Activated naive CD4-positive, alpha-beta T cell treated with anti-CD3 and anti-CD28 coated beads, Interleukin-2, amount 10 ng/mL, durations not matched to agents 7 days and 5 days (primary cell): ENCODE data around the gene GFOD1.
"Not testable (repeated sequence)": the region's sequence is repeated elsewhere in the genome, so short reads cannot be mapped to it uniquely, and the experiment has no call there.

Source experiments
- CTCF ChIA-PET: fragments of 350-600 bp; sonication (Branson Sonifier 250); formaldehyde crosslinking; loops from one replicate; lab custom pipeline; 2021; ENCODE audit warnings: antibody characterized with exemption; lab: Charles Lee
- DNase-seq: peaks from one replicate; pipeline ENCODE4 v3.0.0-alpha.2; 2020
- H3K27ac Mint-ChIP-seq: one replicate; pipeline ENCODE4 v1.8.0; 2021; ENCODE audit warnings: mild to moderate bottlenecking, moderate library complexity, mixed read lengths
- H3K27me3 Mint-ChIP-seq: one replicate; pipeline ENCODE4 v1.8.0; 2021; ENCODE audit warnings: mild to moderate bottlenecking, mixed read lengths
- H3K36me3 Mint-ChIP-seq: one replicate; pipeline ENCODE4 v1.8.0; 2021; ENCODE audit warnings: mixed read lengths
- H3K4me1 Mint-ChIP-seq: one replicate; pipeline ENCODE4 v1.8.0; 2021; ENCODE audit warnings: mixed read lengths
- H3K4me3 Mint-ChIP-seq: one replicate; pipeline ENCODE4 v1.8.0; 2021; ENCODE audit warnings: mild to moderate bottlenecking, moderate library complexity, mixed read lengths
- H3K9me3 Mint-ChIP-seq: one replicate; pipeline ENCODE4 v1.8.0; 2021; ENCODE audit warnings: mixed read lengths

The GFOD1 gene

GRCh38 chr6:13471184-13471583, 16.2 kb downstream of the GFOD1 start:
- CTCF ChIA-PET: no interaction called here
- Mint-ChIP-seq H3K4me1 (peaks cover 6% of the 10 kb centered on the region), H3K4me3 (no peak overlapping the region), H3K36me3 (peaks cover 2% of the 10 kb centered on the region), H3K9me3 (no peaks in the 10 kb centered on the region), H3K27ac (no peak overlapping the region), H3K27me3 (no peaks in the 10 kb centered on the region)
- DNase-seq: no peak

- no peaks in the 10 kb centered on the region for H3K9me3 Mint-ChIP-seq
- H3K36me3 Mint-ChIP-seq: peaks cover 2% of the 10 kb centered on the region
- no peaks in the 10 kb centered on the region for H3K27me3 Mint-ChIP-seq
- no peak overlapping the region for H3K27ac Mint-ChIP-seq
- H3K4me1 Mint-ChIP-seq: peaks cover 10% of the 10 kb centered on the region
- H3K4me3 Mint-ChIP-seq: no peak overlapping the region
- CTCF ChIA-PET: no interaction called here
- no peak for DNase-seq
These were observed 16.9 kb downstream of the GFOD1 start for GRCh38 chr6:13470238-13471140.

GRCh38 chr6:13469693-13470092, 17.7 kb downstream of the GFOD1 start:
- CTCF ChIA-PET: no interaction called here
- H3K9me3 Mint-ChIP-seq: no peaks in the 10 kb centered on the region
- no peaks in the 10 kb centered on the region for H3K27me3 Mint-ChIP-seq
- DNase-seq: no peak
- peaks cover 13% of the 10 kb centered on the region for H3K4me1 Mint-ChIP-seq
- H3K36me3 Mint-ChIP-seq: peaks cover 2% of the 10 kb centered on the region
- H3K4me3 Mint-ChIP-seq: no peak overlapping the region
- no peak overlapping the region for H3K27ac Mint-ChIP-seq

GRCh38 chr6:13468839-13469238, 18.6 kb downstream of the GFOD1 start:
- CTCF ChIA-PET: no interaction called here
- no peaks in the 10 kb centered on the region for H3K27me3 Mint-ChIP-seq
- no peaks in the 10 kb centered on the region for H3K9me3 Mint-ChIP-seq
- H3K36me3 Mint-ChIP-seq: peaks cover 2% of the 10 kb centered on the region
- peaks cover 13% of the 10 kb centered on the region for H3K4me1 Mint-ChIP-seq
- no peak overlapping the region for H3K4me3 Mint-ChIP-seq
- no peak overlapping the region for H3K27ac Mint-ChIP-seq
- DNase-seq: no peak

GRCh38 chr6:13467216-13467600, 20.2 kb downstream of the GFOD1 start:
- H3K27me3 Mint-ChIP-seq: no peaks in the 10 kb centered on the region

GRCh38 chr6:13466304-13467215, 20.8 kb downstream of the GFOD1 start:
- H3K9me3 Mint-ChIP-seq: no peaks in the 10 kb centered on the region
- no peaks in the 10 kb centered on the region for H3K27me3 Mint-ChIP-seq
- H3K4me1 Mint-ChIP-seq: peaks cover 26% of the 10 kb centered on the region
- CTCF ChIA-PET: interaction anchor here (0.6 kb wide), 1 partner anchor 10 kb away, joined by 4 read pairs; no protein-coding TSS in a partner anchor
- H3K27ac Mint-ChIP-seq: no peak overlapping the region
- H3K36me3 Mint-ChIP-seq: peaks cover 2% of the 10 kb centered on the region
- DNase-seq: no peak
- no peak overlapping the region for H3K4me3 Mint-ChIP-seq

More at GRCh38 chr6:13467216-13467600, 20.2 kb downstream of the GFOD1 start:
- no peak for DNase-seq
- Mint-ChIP-seq H3K36me3 (peaks cover 2% of the 10 kb centered on the region), H3K4me3 (no peak overlapping the region), H3K9me3 (no peaks in the 10 kb centered on the region), H3K27ac (no peak overlapping the region), H3K4me1 (peaks cover 19% of the 10 kb centered on the region)
- CTCF ChIA-PET: interaction anchor here (0.6 kb wide), 1 partner anchor 9 kb away, joined by 4 read pairs; no protein-coding TSS in a partner anchor

- no peaks in the 10 kb centered on the region for H3K9me3 Mint-ChIP-seq
- H3K4me3 Mint-ChIP-seq: no peak overlapping the region
- H3K36me3 Mint-ChIP-seq: peaks cover 2% of the 10 kb centered on the region
- H3K27ac Mint-ChIP-seq: no peak overlapping the region
- no peaks in the 10 kb centered on the region for H3K27me3 Mint-ChIP-seq
- CTCF ChIA-PET: interaction anchor here (1.3 kb wide), 1 partner anchor 109 kb away, joined by 6 read pairs; the partner anchor contains the start of gene SIRT5
- H3K4me1 Mint-ChIP-seq: peaks cover 32% of the 10 kb centered on the region
- DNase-seq: no peak
These were observed 21.7 kb downstream of the GFOD1 start for GRCh38 chr6:13465734-13466133.

- no peak for DNase-seq
- no peak overlapping the region for H3K27ac Mint-ChIP-seq
- peaks cover 32% of the 10 kb centered on the region for H3K4me1 Mint-ChIP-seq
- no peaks in the 10 kb centered on the region for H3K36me3 Mint-ChIP-seq
- CTCF ChIA-PET: interaction anchor here (1.5 kb wide), 1 partner anchor 9 kb away, joined by 3 read pairs; no protein-coding TSS in a partner anchor
- H3K9me3 Mint-ChIP-seq: no peaks in the 10 kb centered on the region
- no peaks in the 10 kb centered on the region for H3K27me3 Mint-ChIP-seq
- no peak overlapping the region for H3K4me3 Mint-ChIP-seq
These were observed 23.5 kb downstream of the GFOD1 start for GRCh38 chr6:13463941-13464340.

GRCh38 chr6:13463328-13463717, 24.1 kb downstream of the GFOD1 start:
- peaks cover 32% of the 10 kb centered on the region for H3K4me1 Mint-ChIP-seq

GRCh38 chr6:13462458-13463327, 24.7 kb downstream of the GFOD1 start:
- Mint-ChIP-seq H3K4me1 (peaks cover 32% of the 10 kb centered on the region), H3K9me3 (no peaks in the 10 kb centered on the region), H3K4me3 (no peak overlapping the region), H3K27ac (no peak overlapping the region), H3K27me3 (no peaks in the 10 kb centered on the region), H3K36me3 (no peaks in the 10 kb centered on the region)
- no peak for DNase-seq
- CTCF ChIA-PET: interaction anchor here (1.5 kb wide), 1 partner anchor 11 kb away, joined by 3 read pairs; no protein-coding TSS in a partner anchor

More at GRCh38 chr6:13463328-13463717, 24.1 kb downstream of the GFOD1 start:
- Mint-ChIP-seq H3K4me3 (no peak overlapping the region), H3K9me3 (no peaks in the 10 kb centered on the region), H3K36me3 (no peaks in the 10 kb centered on the region), H3K27me3 (no peaks in the 10 kb centered on the region), H3K27ac (no peak overlapping the region)
- CTCF ChIA-PET: interaction anchor here (1.5 kb wide), 1 partner anchor 10 kb away, joined by 3 read pairs; no protein-coding TSS in a partner anchor
- DNase-seq: no peak

GRCh38 chr6:13461805-13462204, 25.6 kb downstream of the GFOD1 start:
- H3K27ac Mint-ChIP-seq: no peak overlapping the region
- H3K4me1 Mint-ChIP-seq: peaks cover 33% of the 10 kb centered on the region
- H3K36me3 Mint-ChIP-seq: no peaks in the 10 kb centered on the region
- CTCF ChIA-PET: interaction anchor here (1.2 kb wide), 1 partner anchor 153 kb away, joined by 3 read pairs; the partner anchor contains the start of gene NOL7
- no peaks in the 10 kb centered on the region for H3K27me3 Mint-ChIP-seq
- no peaks in the 10 kb centered on the region for H3K9me3 Mint-ChIP-seq
- DNase-seq: no peak
- no peak overlapping the region for H3K4me3 Mint-ChIP-seq

GRCh38 chr6:13461307-13461706, 26.1 kb downstream of the GFOD1 start:
- Mint-ChIP-seq H3K36me3 (no peaks in the 10 kb centered on the region), H3K27me3 (no peaks in the 10 kb centered on the region), H3K4me3 (no peak overlapping the region), H3K27ac (no peak overlapping the region), H3K9me3 (no peaks in the 10 kb centered on the region), H3K4me1 (peaks cover 32% of the 10 kb centered on the region)
- CTCF ChIA-PET: interaction anchor here (1.2 kb wide), 1 partner anchor 154 kb away, joined by 3 read pairs; the partner anchor contains the start of gene NOL7
- no peak for DNase-seq

- DNase-seq, H3K27me3 Mint-ChIP-seq, H3K36me3 Mint-ChIP-seq, H3K4me3 Mint-ChIP-seq, H3K9me3 Mint-ChIP-seq, H3K27ac Mint-ChIP-seq: not testable (repeated sequence)
- peaks cover 32% of the 10 kb centered on the region for H3K4me1 Mint-ChIP-seq
- CTCF ChIA-PET: interaction anchor here (0.6 kb wide), 1 partner anchor 1324 kb away, joined by 5 read pairs; no protein-coding TSS in a partner anchor
These were observed 27.1 kb downstream of the GFOD1 start for GRCh38 chr6:13460289-13460688.
